IgD-negative memory B cell (primary cell): ENCODE results near the gene TPPP. TPM values are rescaled to one million over a fixed set of nuclear protein-coding genes. Genes with fewer than 3 reads are reported as not detected.
"Not testable (repeated sequence)": the region's sequence is repeated elsewhere in the genome, so short reads cannot be mapped to it uniquely, and the experiment has no call there.

Source experiments
- H3K27ac Mint-ChIP-seq, 3 donors: one replicate each; pipeline ENCODE4 v1.8.0; 2020 to 2022; ENCODE audit warnings: mild to moderate bottlenecking in 3 of 3, mixed read lengths in 3 of 3, moderate library complexity in 1 of 3
- H3K27me3 Mint-ChIP-seq: one replicate; pipeline ENCODE4 v1.8.0; 2021; ENCODE audit warnings: mixed read lengths
- H3K36me3 Mint-ChIP-seq: one replicate; pipeline ENCODE4 v1.8.0; 2020; ENCODE audit warnings: mild to moderate bottlenecking, mixed read lengths
- H3K4me1 Mint-ChIP-seq, 3 donors: one replicate each; pipeline ENCODE4 v1.8.0; 2020 to 2022; ENCODE audit warnings: mixed read lengths in 3 of 3, mild to moderate bottlenecking in 1 of 3
- H3K4me3 Mint-ChIP-seq, 4 donors: one replicate each; pipeline ENCODE4 v1.8.0; 2020 to 2022; ENCODE audit warnings: mild to moderate bottlenecking in 4 of 4, mixed read lengths in 4 of 4, moderate library complexity in 3 of 4
- H3K9me3 Mint-ChIP-seq, 3 donors: one replicate each; pipeline ENCODE4 v1.8.0; 2020 to 2021; ENCODE audit warnings: mixed read lengths in 3 of 3, mild to moderate bottlenecking in 1 of 3
- polyA plus RNA-seq: library from polyadenylated mRNA; unstranded; fragments of 300-500 nt; fragmentation: Illumina TruSeq; gene quantifications from one replicate; pipeline ENCODE4 v1.2.3, GENCODE V29; 2021

The TPPP gene
- polyA plus RNA-seq, 1 donor from 2014 or later = not detected

GRCh38 chr5:639253-639530, 54.0 kb downstream of the TPPP start:
- Mint-ChIP-seq H3K4me3 (no peak overlapping the region), H3K36me3 (peaks cover 20% of the 10 kb centered on the region), H3K4me1 (peaks cover 3 to 7% (median 6%) of the 10 kb centered on the region in 3 donors), H3K9me3 (peaks cover 0 to 3% (median 0%) of the 10 kb centered on the region in 3 donors), H3K27ac (peak overlapping the region in 1 of 3 donors; percentile 19), H3K27me3 (no peaks in the 10 kb centered on the region)

DNA sequence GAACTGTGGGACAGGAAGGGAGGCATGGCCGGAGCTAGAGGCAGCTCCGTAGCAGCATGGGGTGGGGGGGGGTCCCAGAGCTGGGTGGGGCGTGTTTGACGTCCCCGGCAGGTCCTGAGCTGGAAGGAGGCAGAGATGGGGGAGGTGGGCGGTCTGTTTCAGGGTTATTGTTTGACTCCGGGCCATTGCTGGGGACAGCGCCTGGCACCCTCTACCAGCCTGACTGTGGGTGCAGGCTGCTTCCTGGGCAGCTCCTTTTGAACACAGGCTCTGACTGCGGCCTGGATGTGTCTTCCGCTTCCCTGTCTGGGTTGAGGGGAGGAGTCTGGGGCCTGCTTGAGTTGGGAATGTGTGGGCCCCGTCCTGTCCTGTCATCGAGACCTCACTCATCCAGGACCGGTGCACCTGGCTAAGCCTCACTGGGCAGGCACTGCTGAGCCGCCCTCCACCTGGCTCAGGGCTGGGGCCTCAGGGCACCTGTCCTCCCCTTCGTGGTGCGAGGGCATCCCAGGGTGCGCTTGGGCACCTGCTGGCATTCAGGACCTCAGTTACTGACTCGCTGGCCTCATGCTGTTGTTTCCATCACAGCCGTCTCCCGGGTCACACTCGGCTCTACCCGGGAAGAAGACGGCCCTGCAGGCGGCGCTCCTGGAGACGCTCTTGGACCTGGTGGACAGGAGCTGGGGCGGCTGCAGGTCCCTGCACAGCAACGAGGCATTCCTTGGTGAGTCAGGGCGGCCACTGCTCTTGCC, 54.5 kb downstream of the TPPP start:
- H3K9me3 Mint-ChIP-seq = peaks cover 0 to 3% (median 0%) of the 10 kb centered on the region in 3 donors
- no peaks in the 10 kb centered on the region for H3K27me3 Mint-ChIP-seq
- H3K36me3 Mint-ChIP-seq = peaks cover 23% of the 10 kb centered on the region
- H3K27ac Mint-ChIP-seq = peak overlapping the region in 1 of 3 donors; percentile 19
- no peak overlapping the region for H3K4me3 Mint-ChIP-seq
- H3K4me1 Mint-ChIP-seq = peaks cover 0 to 4% (median 3%) of the 10 kb centered on the region in 3 donors

DNA sequence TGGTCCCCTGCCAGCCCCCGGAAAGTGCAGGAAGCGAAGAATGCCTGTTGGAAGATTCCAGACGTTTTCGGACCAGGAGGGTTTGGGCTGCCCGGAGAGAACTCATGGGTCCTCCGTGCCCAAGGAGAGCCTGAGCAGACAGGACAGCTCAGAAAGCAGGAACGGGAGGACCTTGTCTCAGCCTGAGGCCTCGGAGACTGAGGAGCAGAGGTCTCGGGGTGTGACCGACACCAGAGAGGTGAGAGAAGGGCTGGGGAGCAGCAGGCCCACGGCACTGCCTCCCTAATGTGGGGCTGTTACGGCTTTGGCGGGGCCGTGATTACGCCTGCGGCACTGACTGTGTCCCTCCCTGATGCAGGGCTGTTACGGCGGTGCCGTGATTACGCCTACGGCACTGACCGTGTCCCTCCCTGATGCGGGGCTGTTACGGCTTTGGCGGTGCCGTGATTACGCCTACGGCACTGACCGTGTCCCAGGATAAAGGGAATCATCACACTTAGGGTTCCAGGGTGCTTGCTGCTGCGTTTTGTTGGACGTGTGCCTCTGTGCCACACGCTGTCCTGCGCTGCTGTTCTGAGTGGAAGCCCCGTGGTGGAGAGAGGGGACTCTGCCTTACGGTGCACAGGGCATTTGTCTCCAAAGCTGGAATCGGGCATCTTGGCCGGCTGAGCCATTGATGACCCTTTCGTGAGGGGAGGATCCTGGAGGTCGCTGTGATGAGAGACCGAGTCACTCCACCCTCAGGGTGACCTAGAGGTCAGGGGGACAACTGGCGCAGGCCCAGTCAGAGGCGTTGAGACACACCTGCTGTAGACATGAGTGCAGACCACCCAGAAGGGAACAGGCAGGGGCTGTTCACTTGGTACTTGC, 55.3 kb downstream of the TPPP start:
- H3K9me3 Mint-ChIP-seq = peaks cover 0 to 3% (median 0%) of the 10 kb centered on the region in 3 donors
- peaks cover 24% of the 10 kb centered on the region for H3K36me3 Mint-ChIP-seq
- no peaks in the 10 kb centered on the region for H3K4me1 Mint-ChIP-seq
- H3K4me3 Mint-ChIP-seq = no peak overlapping the region
- no peaks in the 10 kb centered on the region for H3K27me3 Mint-ChIP-seq
- no peak overlapping the region for H3K27ac Mint-ChIP-seq

DNA sequence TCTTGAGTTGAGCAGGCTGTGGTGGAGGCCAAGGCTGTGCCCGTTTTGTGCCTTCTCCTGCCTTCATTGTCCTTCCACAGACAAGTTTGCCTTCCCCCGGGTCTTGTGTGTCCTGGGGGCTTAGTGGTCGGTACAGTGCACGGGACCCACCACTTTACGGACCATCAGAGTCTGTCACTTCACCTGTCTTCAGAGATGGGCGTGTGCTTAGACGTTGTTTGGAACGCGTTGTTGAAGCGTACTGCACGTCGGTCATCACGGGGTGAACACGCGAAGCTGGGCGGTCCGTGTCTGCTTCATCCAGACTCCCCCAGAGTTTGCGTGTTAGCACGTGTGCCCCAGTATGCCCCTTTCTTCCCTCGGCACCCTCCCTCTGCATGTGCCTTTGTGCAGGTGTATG, 56.2 kb downstream of the TPPP start:
- Mint-ChIP-seq H3K4me3 (no peak overlapping the region), H3K27ac (no peak overlapping the region), H3K4me1 (no peaks in the 10 kb centered on the region), H3K9me3 (peaks cover 0 to 3% (median 0%) of the 10 kb centered on the region in 3 donors), H3K27me3 (no peaks in the 10 kb centered on the region), H3K36me3 (peaks cover 24% of the 10 kb centered on the region)

DNA sequence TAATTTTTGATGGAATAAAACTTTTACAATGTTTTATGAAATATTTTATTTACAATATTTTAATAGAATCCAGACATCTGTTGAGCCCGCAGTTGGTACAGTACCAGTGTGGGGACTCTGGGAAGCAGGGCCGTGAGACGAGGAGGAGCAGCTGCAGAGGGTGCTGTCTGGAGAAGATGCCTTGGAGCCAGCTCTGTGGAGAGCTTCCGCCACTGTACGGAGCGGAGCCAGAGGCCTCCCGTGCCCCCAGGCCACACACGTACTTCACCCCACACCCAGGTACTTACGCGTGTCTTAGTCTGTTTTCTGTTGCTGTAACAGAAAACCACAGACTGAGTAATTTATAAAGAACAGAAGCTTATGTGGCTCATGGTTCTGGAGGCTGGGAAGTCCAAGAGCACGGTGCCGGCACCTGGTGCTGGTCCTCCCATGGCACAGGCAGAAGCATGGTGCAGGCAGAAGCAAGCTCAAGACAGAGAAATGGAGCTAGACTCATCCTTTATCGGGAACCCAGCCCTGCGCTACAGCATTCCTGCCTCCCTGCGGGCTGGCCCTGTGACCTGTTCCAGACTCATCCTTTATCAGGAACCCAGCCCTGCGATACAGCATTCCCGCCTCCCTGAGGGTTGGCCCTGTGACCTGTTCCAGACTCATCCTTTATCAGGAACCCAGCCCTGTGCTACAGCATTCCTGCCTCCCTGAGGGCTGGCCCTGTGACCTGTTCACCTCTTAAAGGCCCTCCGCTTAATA, 57.7 kb downstream of the TPPP start:
- Mint-ChIP-seq H3K4me1 (no peaks in the 10 kb centered on the region), H3K27me3 (no peaks in the 10 kb centered on the region), H3K36me3 (peaks cover 24% of the 10 kb centered on the region), H3K27ac (no peak overlapping the region), H3K4me3 (no peak overlapping the region), H3K9me3 (peaks cover 0 to 3% (median 0%) of the 10 kb centered on the region in 3 donors)

GRCh38 chr5:634191-634590, 59.0 kb downstream of the TPPP start:
- peaks cover 24% of the 10 kb centered on the region for H3K36me3 Mint-ChIP-seq
- H3K4me3 Mint-ChIP-seq = no peak overlapping the region
- no peaks in the 10 kb centered on the region for H3K4me1 Mint-ChIP-seq
- peaks cover 0 to 3% (median 0%) of the 10 kb centered on the region in 3 donors for H3K9me3 Mint-ChIP-seq
- no peak overlapping the region for H3K27ac Mint-ChIP-seq
- H3K27me3 Mint-ChIP-seq = no peaks in the 10 kb centered on the region

GRCh38 chr5:633501-633955, 59.6 kb downstream of the TPPP start:
- Mint-ChIP-seq H3K27me3 (no peaks in the 10 kb centered on the region), H3K27ac (no peak overlapping the region), H3K4me1 (no peaks in the 10 kb centered on the region), H3K9me3 (peaks cover 0 to 3% (median 0%) of the 10 kb centered on the region in 3 donors), H3K36me3 (peaks cover 23% of the 10 kb centered on the region), H3K4me3 (no peak overlapping the region)

GRCh38 chr5:628351-629205, 64.6 kb downstream of the TPPP start:
- not testable (repeated sequence) for H3K4me3 Mint-ChIP-seq, H3K9me3 Mint-ChIP-seq, H3K27ac Mint-ChIP-seq, H3K36me3 Mint-ChIP-seq, H3K4me1 Mint-ChIP-seq, H3K27me3 Mint-ChIP-seq

DNA sequence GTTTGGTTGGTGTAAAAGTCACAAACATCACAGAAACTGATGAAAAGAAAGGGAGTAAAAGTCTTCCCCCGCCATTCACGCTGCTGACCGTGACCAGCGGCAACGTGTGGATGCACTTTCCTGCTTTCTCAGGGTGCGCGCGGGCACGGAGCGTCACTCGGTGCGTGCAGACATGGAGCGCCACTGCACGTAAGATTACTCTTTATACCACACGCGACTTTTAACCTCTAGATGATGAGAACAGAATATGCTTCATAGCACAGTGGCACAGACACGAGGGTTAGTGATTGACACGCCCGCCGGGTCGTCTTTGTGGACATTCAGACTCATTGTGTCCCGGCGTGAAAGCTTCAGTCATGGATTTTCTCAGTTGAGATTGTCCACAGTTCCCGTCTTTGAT, 65.3 kb downstream of the TPPP start:
- no peak overlapping the region for H3K27ac Mint-ChIP-seq
- peaks cover 4% of the 10 kb centered on the region for H3K36me3 Mint-ChIP-seq
- peaks cover 0 to 2% (median 2%) of the 10 kb centered on the region in 3 donors for H3K4me1 Mint-ChIP-seq
- H3K4me3 Mint-ChIP-seq = no peak overlapping the region
- H3K9me3 Mint-ChIP-seq = no peaks in the 10 kb centered on the region
- H3K27me3 Mint-ChIP-seq = no peaks in the 10 kb centered on the region

- Mint-ChIP-seq H3K36me3 (peaks cover 6% of the 10 kb centered on the region), H3K4me3 (no peak overlapping the region), H3K27ac (no peak overlapping the region), H3K4me1 (peaks cover 0 to 2% (median 2%) of the 10 kb centered on the region in 3 donors), H3K27me3 (no peaks in the 10 kb centered on the region), H3K9me3 (no peaks in the 10 kb centered on the region)
Measured at GRCh38 chr5:626850-627249, 66.3 kb downstream of the TPPP start.

DNA sequence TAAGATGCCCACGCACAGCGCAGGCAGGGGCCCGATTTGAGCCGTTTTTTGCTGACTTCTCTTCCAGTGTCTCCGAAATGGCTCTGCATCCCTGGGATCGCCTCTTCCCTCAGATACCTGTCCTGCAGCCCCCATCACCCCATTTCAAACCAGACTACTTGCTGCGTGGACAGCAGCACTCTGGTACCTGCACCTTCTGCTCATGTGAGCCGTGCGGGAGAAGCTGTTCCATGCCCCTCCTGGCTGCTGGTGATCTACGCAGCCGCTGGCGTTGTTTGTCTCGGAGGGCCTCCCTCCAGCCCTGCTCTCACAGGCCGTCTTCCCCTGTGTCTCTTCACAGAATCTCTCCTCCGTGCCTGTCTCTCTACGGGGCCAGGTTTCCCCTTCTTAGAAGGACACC, 67.6 kb downstream of the TPPP start:
- H3K9me3 Mint-ChIP-seq = no peaks in the 10 kb centered on the region
- no peak overlapping the region for H3K4me3 Mint-ChIP-seq
- H3K36me3 Mint-ChIP-seq = peaks cover 6% of the 10 kb centered on the region
- peaks cover 0 to 2% (median 2%) of the 10 kb centered on the region in 3 donors for H3K4me1 Mint-ChIP-seq
- H3K27ac Mint-ChIP-seq = no peak overlapping the region
- H3K27me3 Mint-ChIP-seq = no peaks in the 10 kb centered on the region

GRCh38 chr5:624951-625230, 68.3 kb downstream of the TPPP start:
- no peak overlapping the region for H3K27ac Mint-ChIP-seq
- peaks cover 0 to 2% (median 2%) of the 10 kb centered on the region in 3 donors for H3K4me1 Mint-ChIP-seq
- H3K27me3 Mint-ChIP-seq = no peaks in the 10 kb centered on the region
- H3K9me3 Mint-ChIP-seq = no peaks in the 10 kb centered on the region
- H3K4me3 Mint-ChIP-seq = no peak overlapping the region
- H3K36me3 Mint-ChIP-seq = peaks cover 6% of the 10 kb centered on the region

DNA sequence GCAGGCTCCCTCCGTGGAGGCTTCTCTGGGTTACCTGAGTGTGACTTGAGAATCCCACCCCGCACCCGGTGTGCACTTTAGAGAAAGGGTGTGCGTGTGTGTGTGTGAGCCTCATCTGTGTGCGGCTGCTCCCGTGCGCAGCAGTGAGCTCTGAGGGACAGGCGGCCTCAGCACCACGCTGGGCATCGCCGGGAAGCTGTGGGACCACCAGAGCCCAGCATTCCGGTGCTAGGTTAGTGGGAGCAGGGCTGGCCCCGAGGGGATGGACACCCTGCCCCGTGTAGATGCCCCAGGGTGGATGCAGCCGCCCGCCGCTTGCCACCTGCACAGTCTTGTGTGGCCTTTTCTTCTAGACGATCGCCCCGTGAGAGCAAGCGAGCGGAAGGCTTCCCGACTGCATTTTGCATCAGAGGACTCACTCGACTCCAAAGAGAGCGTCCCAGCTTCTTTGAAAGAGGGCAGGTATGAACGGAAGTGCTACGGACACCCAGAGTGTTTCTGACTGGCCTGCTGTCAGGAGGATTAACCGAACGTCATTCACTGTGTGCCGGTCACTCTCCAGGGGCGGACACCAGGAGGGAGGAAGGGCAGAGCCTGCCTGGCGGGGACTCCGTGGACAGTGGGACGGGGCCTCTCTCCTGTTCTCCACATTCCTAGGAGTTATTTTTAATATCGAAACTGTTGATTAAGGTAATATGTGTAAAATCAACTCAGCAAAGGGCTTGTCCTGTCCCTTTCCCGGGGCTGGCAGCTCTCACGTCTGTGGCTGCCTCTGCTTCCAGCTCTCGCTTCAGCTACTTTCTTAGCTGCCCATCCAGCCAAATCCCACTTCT, 68.8 kb downstream of the TPPP start:
- Mint-ChIP-seq H3K4me1 (peaks cover 0 to 2% (median 2%) of the 10 kb centered on the region in 3 donors), H3K9me3 (no peaks in the 10 kb centered on the region), H3K4me3 (no peak overlapping the region), H3K27me3 (no peaks in the 10 kb centered on the region), H3K36me3 (peaks cover 6% of the 10 kb centered on the region), H3K27ac (no peak overlapping the region)

GRCh38 chr5:623531-623930, 69.6 kb downstream of the TPPP start:
- no peak overlapping the region for H3K27ac Mint-ChIP-seq
- peaks cover 0 to 2% (median 2%) of the 10 kb centered on the region in 3 donors for H3K4me1 Mint-ChIP-seq
- no peaks in the 10 kb centered on the region for H3K27me3 Mint-ChIP-seq
- H3K4me3 Mint-ChIP-seq = no peak overlapping the region
- peaks cover 7% of the 10 kb centered on the region for H3K36me3 Mint-ChIP-seq
- no peaks in the 10 kb centered on the region for H3K9me3 Mint-ChIP-seq
